Fibroblast of lung (primary cell): ENCODE data around the gene KHK.

Experiments used
- EZH2 ChIP-seq: IDR thresholded peaks from 2 replicates; pipeline ENCODE4 v1.5.1; 2012; ENCODE audit warnings: low read length, control low read depth, mild to moderate bottlenecking; ENCODE audit errors: missing control alignments
- TF ChIP-seq, protein P1 (sequence below), 2 donors: IDR thresholded peaks in 1 of 2; conservative IDR thresholded peaks in 1 of 2; 1 replicate in 1 of 2; 2 replicates in 1 of 2; pipeline ENCODE4 v1.5.1; 2011 to 2012; ENCODE audit warnings: low read length in 2 of 2, control low read depth in 1 of 2, inconsistent platforms in 1 of 2, low read depth in 1 of 2, mild to moderate bottlenecking in 1 of 2

DNA sequence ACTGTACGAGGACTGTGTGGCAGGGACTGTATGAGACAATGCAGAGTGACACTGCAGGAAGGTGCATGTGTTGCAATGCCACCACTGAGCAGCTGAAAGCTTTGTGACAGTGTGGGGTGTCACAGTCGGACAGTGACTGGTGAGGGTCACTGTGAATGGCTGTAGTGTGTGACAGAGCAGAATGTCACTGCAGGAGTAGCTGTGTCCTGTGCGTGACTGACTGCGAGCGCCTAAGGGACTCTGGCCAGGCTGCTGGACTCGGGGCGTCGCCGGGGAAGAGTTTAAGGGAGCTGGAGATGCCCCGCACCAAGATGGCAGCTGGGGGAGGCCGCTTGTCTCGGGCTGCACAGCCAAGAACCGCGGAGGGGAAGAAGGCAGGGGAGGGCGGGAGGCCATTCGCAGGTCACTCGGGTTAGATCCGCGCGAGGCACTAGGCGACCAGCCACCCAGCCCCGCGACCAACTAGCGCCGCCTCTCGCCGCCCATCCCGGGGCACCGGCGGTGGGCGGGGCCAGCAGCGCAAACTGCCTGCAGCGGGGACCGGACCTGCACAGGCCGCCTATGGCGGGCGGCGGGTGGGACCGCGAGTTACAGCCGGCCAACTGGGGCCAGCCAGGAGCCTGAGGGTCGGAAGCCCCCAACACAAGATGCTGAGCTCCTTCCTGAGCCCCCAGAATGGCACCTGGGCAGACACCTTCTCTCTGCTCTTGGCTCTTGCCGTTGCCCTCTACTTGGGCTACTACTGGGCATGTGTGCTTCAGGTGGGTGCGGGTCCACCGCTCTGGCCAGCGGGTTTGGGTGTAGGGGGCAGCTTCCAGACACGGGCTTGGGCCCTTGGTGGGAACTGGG, 37.0 kb downstream of the KHK start, which contains the start of gene ABHD1:
- TF ChIP-seq, protein P1, sequence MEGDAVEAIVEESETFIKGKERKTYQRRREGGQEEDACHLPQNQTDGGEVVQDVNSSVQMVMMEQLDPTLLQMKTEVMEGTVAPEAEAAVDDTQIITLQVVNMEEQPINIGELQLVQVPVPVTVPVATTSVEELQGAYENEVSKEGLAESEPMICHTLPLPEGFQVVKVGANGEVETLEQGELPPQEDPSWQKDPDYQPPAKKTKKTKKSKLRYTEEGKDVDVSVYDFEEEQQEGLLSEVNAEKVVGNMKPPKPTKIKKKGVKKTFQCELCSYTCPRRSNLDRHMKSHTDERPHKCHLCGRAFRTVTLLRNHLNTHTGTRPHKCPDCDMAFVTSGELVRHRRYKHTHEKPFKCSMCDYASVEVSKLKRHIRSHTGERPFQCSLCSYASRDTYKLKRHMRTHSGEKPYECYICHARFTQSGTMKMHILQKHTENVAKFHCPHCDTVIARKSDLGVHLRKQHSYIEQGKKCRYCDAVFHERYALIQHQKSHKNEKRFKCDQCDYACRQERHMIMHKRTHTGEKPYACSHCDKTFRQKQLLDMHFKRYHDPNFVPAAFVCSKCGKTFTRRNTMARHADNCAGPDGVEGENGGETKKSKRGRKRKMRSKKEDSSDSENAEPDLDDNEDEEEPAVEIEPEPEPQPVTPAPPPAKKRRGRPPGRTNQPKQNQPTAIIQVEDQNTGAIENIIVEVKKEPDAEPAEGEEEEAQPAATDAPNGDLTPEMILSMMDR (conservative IDR thresholded peaks at IDR 0.05 in 1 of 2, IDR thresholded peaks at IDR 0.05 in 1 of 2; ENCODE audit: low read depth in 1 of 2, low read length in 2 of 2) = no peak
- TF ChIP-seq EZH2 = no peak
